GM12878 (cell line): Measurements from ENCODE around the gene PRAMEF8. TPM values are rescaled to one million over a fixed set of nuclear protein-coding genes. Genes with fewer than 3 reads are reported as not detected.
"Not testable (repeated sequence)": the region's sequence is repeated elsewhere in the genome, so short reads cannot be mapped to it uniquely, and the experiment has no call there.

ENCODE experiments used
- ATAC-seq: fragments of 200-7000 bp; cut with Tn5 transposase; 3 replicates; pipeline ENCODE4 v1.9.1; 2020; ENCODE audit warnings: mild to moderate bottlenecking, moderate library complexity
- BruUV-seq: library from RNA; stranded (reverse); fragments of 400-500 nt; replicated peaks from 2 replicates; lab custom pipeline; 2021; lab: Mats Ljungman, UMichigan
- CTCF ChIA-PET: fragments of 300-600 bp; sonication (Branson Sonifier 250); formaldehyde crosslinking; extraction: SDS; loops from one replicate; lab custom pipeline; 2021; ENCODE audit warnings: inconsistent platforms; lab: Yijun Ruan, JAX
- POLR2A ChIA-PET: fragments of 350-600 bp; formaldehyde crosslinking; extraction: SDS; loops from one replicate; lab custom pipeline; 2021; ENCODE audit warnings: inconsistent platforms; lab: Charles Lee
- RAD21 ChIA-PET: fragments of 300-600 bp; sonication (Branson Sonifier 250); formaldehyde crosslinking; loops from one replicate; lab custom pipeline; 2023; ENCODE audit warnings: antibody characterized with exemption; ENCODE audit not compliant: unreplicated experiment; lab: Charles Lee
- SMC1A ChIA-PET: fragments of 300-600 bp; sonication (Branson Sonifier 250); formaldehyde crosslinking; loops from one replicate; lab custom pipeline; 2023; ENCODE audit not compliant: unreplicated experiment, uncharacterized antibody; lab: Charles Lee
- DNase-seq: peaks from one replicate; pipeline ENCODE4 v3.0.0-alpha.2; 2011; ENCODE audit warnings: low read depth, low spot score
- FAIRE-seq: peaks from 3 replicates; lab custom pipeline; 2011; peaks lifted over from hg19 to GRCh38; lab: Jason Lieb, UNC
- H2AFZ ChIP-seq: 2 replicates; pipeline ENCODE4 v1.6.0; 2011; ENCODE audit warnings: low read depth, low read length, control low read depth; ENCODE audit not compliant: control insufficient read depth
- H3K27ac ChIP-seq: 2 replicates; pipeline ENCODE4 v1.5.1; 2011; ENCODE audit warnings: control low read depth; ENCODE audit not compliant: control insufficient read depth, insufficient read depth
- H3K27me3 ChIP-seq, 2 experiments: replicated peaks in 1 of 2; 2 replicates each; pipeline versions ENCODE4 v1.6.0 to v1.6.1; 2011; ENCODE audit warnings: low read length in 1 of 2; ENCODE audit not compliant: control insufficient read depth in 2 of 2, insufficient read depth in 2 of 2
- H3K36me3 ChIP-seq, 2 experiments: 2 replicates each; pipeline ENCODE4 v1.5.1; 2011; ENCODE audit warnings: low read length in 1 of 2; ENCODE audit not compliant: control insufficient read depth in 2 of 2, insufficient read depth in 2 of 2
- H3K4me1 ChIP-seq: 2 replicates; pipeline ENCODE4 v1.6.1; 2011; ENCODE audit warnings: mild to moderate bottlenecking, low read length, moderate library complexity, mixed read lengths; ENCODE audit not compliant: control insufficient read depth, insufficient read depth
- H3K4me2 ChIP-seq: 2 replicates; pipeline ENCODE4 v1.6.0; 2011; ENCODE audit warnings: control low read depth; ENCODE audit not compliant: control insufficient read depth, insufficient read depth
- H3K4me3 ChIP-seq: fragments of 200-600 bp; sonication (generic); 2 replicates; pipeline ENCODE4 v1.5.1; 2016
- H3K79me2 ChIP-seq: 2 replicates; pipeline ENCODE4 v1.6.0; 2011; ENCODE audit warnings: low read length; ENCODE audit not compliant: control insufficient read depth, insufficient read depth
- H3K9ac ChIP-seq: 2 replicates; pipeline ENCODE4 v1.8.0; 2011; ENCODE audit warnings: low read length, control low read depth, mixed read lengths; ENCODE audit not compliant: control insufficient read depth, insufficient read depth
- H3K9me3 ChIP-seq: replicated peaks from 3 replicates; pipeline ENCODE4 v1.5.1; 2011; ENCODE audit warnings: mild to moderate bottlenecking, low read length; ENCODE audit not compliant: control insufficient read depth, insufficient read depth
- H4K20me1 ChIP-seq: 2 replicates; pipeline ENCODE4 v1.6.0; 2011; ENCODE audit not compliant: control insufficient read depth, insufficient read depth
- WGBS: methylation state at CpG from one replicate; pipeline ENCODE4 v1.1.6; 2016; ENCODE audit warnings: low lambda C conversion rate; ENCODE audit not compliant: insufficient replicate concordance, insufficient coverage; ENCODE audit errors: missing lambda C conversion rate; 5-methylcytosine and 5-hydroxymethylcytosine counted together
- in situ Hi-C: fragments of 300-500 bp; cut with MboI; formaldehyde crosslinking; loops from 9 replicates; pipeline ENCODE4 v1.14.3; 2018; ENCODE audit warnings: mixed read lengths
- intact Hi-C: fragments of 100-400 bp; cut with micrococcal nuclease; formaldehyde crosslinking; loops from one replicate; pipeline ENCODE4 v1.14.2; 2022; ENCODE audit not compliant: unreplicated experiment
- polyA plus RNA-seq, 11 experiments: library from polyadenylated mRNA; depleted of rRNA in 4 of 11; unstranded in 6 of 11; stranded (reverse) in 5 of 11; fragments of >200 nt; fragmentation: Nextera tagmentation in 4 of 11; fragmentation: Illumina TruSeq in 1 of 11; extraction: Ambion mirVana in 4 of 11; extraction: Trizol in 1 of 11; gene quantifications; 1 replicate in 1 of 11; 2 replicates in 10 of 11; pipeline versions ENCODE4 v1.2.1 to v1.2.3, GENCODE V29; 2011 to 2016; ENCODE audit warnings: inconsistent platforms in 2 of 11, missing spikeins in 2 of 11, low read depth in 1 of 11
- total RNA-seq, 4 experiments: library from RNA; depleted of rRNA in 3 of 4; stranded (reverse); fragments of >200 nt in 3 of 4; fragmentation: Illumina TruSeq in 1 of 4; extraction: Trizol in 1 of 4; gene quantifications; 2 replicates each; pipeline versions ENCODE4 v1.2.1 to v1.2.3, GENCODE V29; 2013 to 2021

Gene PRAMEF8
- total and polyA plus RNA-seq, 10 of the 15 experiments (the other 5 are each of a cell fraction or from before 2014, with no cell fraction given) = not detected

- DNase-seq, RAD21 ChIA-PET, H3K4me2 ChIP-seq, CTCF ChIA-PET, H3K9me3 ChIP-seq, BruUV-seq, H3K9ac ChIP-seq, H3K27me3 ChIP-seq, FAIRE-seq, H3K4me1 ChIP-seq, POLR2A ChIA-PET, H4K20me1 ChIP-seq, H3K79me2 ChIP-seq, H3K4me3 ChIP-seq, ATAC-seq, H2AFZ ChIP-seq, H3K27ac ChIP-seq, intact Hi-C loops, H3K36me3 ChIP-seq: not testable (repeated sequence)
- whole genome bisulfite sequencing = 27% methylated on average over 9 of the region's 9 CpGs
- SMC1A ChIA-PET = interaction anchor here (0.6 kb wide), 1 partner anchor 767 kb away, joined by 3 read pairs; no protein-coding TSS in a partner anchor
- in situ Hi-C loops = loop anchor here (25.0 kb wide), 2 partner anchors 431 to 706 kb away; no protein-coding TSS in a partner anchor
Measured at GRCh38 chr1:13243536-13244263, 41.2 kb downstream of the PRAMEF8 start.

DNA sequence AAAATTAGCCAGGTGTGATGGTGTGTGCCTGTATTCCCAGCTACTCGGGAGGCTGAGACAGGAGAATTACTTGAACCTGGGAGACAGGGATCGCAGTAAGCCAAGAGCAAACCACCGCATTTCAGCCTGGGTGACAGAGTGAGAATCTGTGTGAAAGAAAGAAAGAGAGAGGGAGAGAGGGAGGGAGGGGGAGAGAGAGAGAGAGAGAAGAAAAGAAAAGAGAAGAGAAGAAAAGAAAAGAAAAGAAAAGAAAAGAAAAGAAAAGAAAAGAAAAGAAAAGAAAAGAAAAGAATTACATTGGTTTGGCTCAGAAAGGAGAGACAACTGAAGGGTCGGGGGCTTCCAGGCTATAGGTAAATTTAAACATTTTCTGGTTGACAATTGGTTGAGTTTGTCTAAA lies 45.3 kb downstream of the PRAMEF8 start:
- DNase-seq, RAD21 ChIA-PET, ATAC-seq, H4K20me1 ChIP-seq, H2AFZ ChIP-seq, H3K27me3 ChIP-seq, FAIRE-seq, H3K9ac ChIP-seq, H3K4me1 ChIP-seq, H3K4me2 ChIP-seq, SMC1A ChIA-PET, BruUV-seq, H3K4me3 ChIP-seq, H3K36me3 ChIP-seq, H3K27ac ChIP-seq, H3K9me3 ChIP-seq, intact Hi-C loops, H3K79me2 ChIP-seq, CTCF ChIA-PET, POLR2A ChIA-PET: not testable (repeated sequence)
- WGBS = 56% methylated on average over 4 of the region's 4 CpGs
- in situ Hi-C loops = loop anchor here (25.0 kb wide), 2 partner anchors 427 to 702 kb away; no protein-coding TSS in a partner anchor

DNA sequence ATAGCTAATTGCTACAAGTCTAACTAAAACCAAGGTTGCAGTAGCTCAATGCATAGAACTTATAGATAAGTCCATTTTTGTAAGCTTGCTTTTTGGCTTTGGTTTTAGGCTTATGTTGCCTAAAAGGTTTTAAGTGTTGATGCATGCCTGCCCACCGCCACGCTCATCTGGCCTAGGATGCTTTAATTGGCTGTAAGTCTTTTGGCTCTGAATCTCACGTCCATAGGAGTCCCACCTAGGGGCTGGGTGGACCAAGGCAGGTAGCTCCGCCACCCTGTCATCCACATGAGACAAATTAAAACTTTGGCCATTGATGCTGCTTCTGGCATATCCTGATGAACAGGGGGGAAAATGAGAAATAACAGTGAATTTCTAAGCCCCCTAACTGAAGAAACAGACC lies 47.4 kb downstream of the PRAMEF8 start:
- SMC1A ChIA-PET = interaction anchor here (0.7 kb wide), 1 partner anchor 743 kb away, joined by 3 read pairs; no protein-coding TSS in a partner anchor
- CTCF ChIA-PET, DNase-seq, ATAC-seq, H3K4me1 ChIP-seq, H2AFZ ChIP-seq, H3K36me3 ChIP-seq, intact Hi-C loops, RAD21 ChIA-PET, FAIRE-seq, POLR2A ChIA-PET, H3K27ac ChIP-seq, H3K9ac ChIP-seq, H3K27me3 ChIP-seq, H3K4me2 ChIP-seq, H3K79me2 ChIP-seq, H4K20me1 ChIP-seq, BruUV-seq, H3K4me3 ChIP-seq, H3K9me3 ChIP-seq: not testable (repeated sequence)
- WGBS = 24% methylated on average over 4 of the region's 4 CpGs
- in situ Hi-C loops = loop anchor here (25.0 kb wide), 2 partner anchors 425 to 700 kb away; no protein-coding TSS in a partner anchor

- H3K4me2 ChIP-seq, H3K79me2 ChIP-seq, H3K36me3 ChIP-seq, intact Hi-C loops, H3K27ac ChIP-seq, POLR2A ChIA-PET, BruUV-seq, H3K9ac ChIP-seq, H3K27me3 ChIP-seq, DNase-seq, H2AFZ ChIP-seq, H4K20me1 ChIP-seq, SMC1A ChIA-PET, RAD21 ChIA-PET, FAIRE-seq, H3K9me3 ChIP-seq, ATAC-seq, H3K4me1 ChIP-seq, H3K4me3 ChIP-seq: not testable (repeated sequence)
- CTCF ChIA-PET = interaction anchor here (0.6 kb wide), 1 partner anchor 11 kb away, joined by 4 read pairs; no protein-coding TSS in a partner anchor
- 4% methylated on average over 1 of the region's 1 CpG for WGBS
- in situ Hi-C loops = loop anchor here (25.0 kb wide), 2 partner anchors 422 to 697 kb away; no protein-coding TSS in a partner anchor
Measured at GRCh38 chr1:13234057-13234456, 50.9 kb downstream of the PRAMEF8 start.
